Panc1 (cell line): ENCODE results near the gene SCAMP1. TPM values are rescaled to one million over a fixed set of nuclear protein-coding genes. Genes with fewer than 3 reads are reported as not detected.

Experiments
- ATAC-seq: fragments of 200-7000 bp; cut with Tn5 transposase; 2 replicates; pipeline ENCODE4 v1.9.1; 2020; ENCODE audit warnings: mild to moderate bottlenecking, moderate library complexity
- BruUV-seq: library from RNA; stranded (reverse); fragments of 400-500 nt; replicated peaks from 2 replicates; lab custom pipeline; 2021; lab: Mats Ljungman, UMichigan
- CTCF ChIA-PET: fragments of 300-600 bp; sonication (Branson Sonifier 250); formaldehyde crosslinking; loops from one replicate; lab custom pipeline; 2022; ENCODE audit warnings: antibody characterized with exemption; lab: Charles Lee
- POLR2A ChIA-PET: fragments of 300-600 bp; sonication (Branson Sonifier 250); formaldehyde crosslinking; loops from one replicate; lab custom pipeline; 2022; ENCODE audit warnings: antibody characterized with exemption; lab: Charles Lee
- DNase-seq: peaks from one replicate; pipeline ENCODE4 v3.0.0-alpha.2; 2010; ENCODE audit warnings: low read depth, low spot score
- H3K27ac ChIP-seq: 2 replicates; pipeline ENCODE4 v1.5.1; 2011; ENCODE audit warnings: mild to moderate bottlenecking, low read length, inconsistent platforms
- H3K27me3 ChIP-seq: fragments of 200-500 bp; sonication (Bioruptor generic); 2 replicates; pipeline ENCODE4 v1.6.0; 2014; ENCODE audit warnings: low read length, inconsistent platforms; ENCODE audit not compliant: control insufficient read depth, insufficient read depth
- H3K36me3 ChIP-seq: fragments of 200-500 bp; sonication (Bioruptor generic); 2 replicates; pipeline ENCODE4 v1.5.1; 2014; ENCODE audit warnings: inconsistent platforms, mild to moderate bottlenecking, low read length, moderate library complexity; ENCODE audit not compliant: control insufficient read depth, insufficient read depth
- H3K4me1 ChIP-seq: 2 replicates; pipeline ENCODE4 v1.5.1; 2011; ENCODE audit warnings: inconsistent platforms, mild to moderate bottlenecking, low read length, moderate library complexity; ENCODE audit not compliant: control insufficient read depth, insufficient read depth
- H3K4me3 ChIP-seq, 2 experiments: 2 replicates each; pipeline ENCODE4 v1.5.1; 2011 to 2012; ENCODE audit warnings: low read depth in 2 of 2, low read length in 2 of 2, mild to moderate bottlenecking in 2 of 2, inconsistent platforms in 1 of 2, moderate library complexity in 1 of 2
- H3K9me3 ChIP-seq: fragments of 200-500 bp; sonication (Bioruptor generic); 2 replicates; pipeline ENCODE4 v1.5.1; 2014; ENCODE audit warnings: low read depth, mild to moderate bottlenecking, inconsistent platforms, low read length, moderate library complexity; ENCODE audit not compliant: control insufficient read depth, insufficient read depth
- POLR2AphosphoS5 ChIP-seq: IDR thresholded peaks from 2 replicates; pipeline ENCODE4 v1.6.1; 2012; ENCODE audit warnings: mild to moderate bottlenecking, low read depth, low read length, moderate library complexity
- SIN3A ChIP-seq: IDR thresholded peaks from 2 replicates; pipeline ENCODE4 v1.6.1; 2012; ENCODE audit warnings: low read depth, mild to moderate bottlenecking, low read length, moderate library complexity, borderline replicate concordance; ENCODE audit not compliant: insufficient read depth
- TCF7L2 ChIP-seq: IDR thresholded peaks from 2 replicates; pipeline ENCODE4 v1.6.1; 2011; ENCODE audit warnings: mild to moderate bottlenecking, low read depth, low read length, inconsistent platforms
- in situ Hi-C: cut with HindIII; loops from 2 replicates; pipeline ENCODE4 v1.10.0; 2016; ENCODE audit warnings: low sequenced_read_pairs, low pct_unique_long_range_greater_than_20kb
- intact Hi-C: fragments of 100-400 bp; cut with micrococcal nuclease; formaldehyde crosslinking; loops from one replicate; pipeline ENCODE4 v1.10.0; 2022; ENCODE audit not compliant: unreplicated experiment
- total RNA-seq: library from RNA; stranded (reverse); gene quantifications from one replicate; pipeline ENCODE4 v1.2.1, GENCODE V29; 2021; ENCODE audit not compliant: unreplicated experiment
- TF ChIP-seq, protein P1 (sequence below), 2 experiments: IDR thresholded peaks; 2 replicates each; pipeline ENCODE4 v1.6.1; 2011 to 2012; ENCODE audit warnings: low read depth in 2 of 2, control low read depth in 1 of 2, low read length in 1 of 2, mild to moderate bottlenecking in 1 of 2, moderate library complexity in 1 of 2; ENCODE audit not compliant: insufficient read depth in 1 of 2
- TF ChIP-seq, protein P2 (sequence below): fragments of 450-650 bp; IDR thresholded peaks from 2 replicates; pipeline ENCODE4 v1.5.1; 2017; ENCODE audit warnings: mild to moderate bottlenecking

SCAMP1 gene
- total RNA-seq, 1 experiment from 2014 or later = 51.3 TPM

DNA sequence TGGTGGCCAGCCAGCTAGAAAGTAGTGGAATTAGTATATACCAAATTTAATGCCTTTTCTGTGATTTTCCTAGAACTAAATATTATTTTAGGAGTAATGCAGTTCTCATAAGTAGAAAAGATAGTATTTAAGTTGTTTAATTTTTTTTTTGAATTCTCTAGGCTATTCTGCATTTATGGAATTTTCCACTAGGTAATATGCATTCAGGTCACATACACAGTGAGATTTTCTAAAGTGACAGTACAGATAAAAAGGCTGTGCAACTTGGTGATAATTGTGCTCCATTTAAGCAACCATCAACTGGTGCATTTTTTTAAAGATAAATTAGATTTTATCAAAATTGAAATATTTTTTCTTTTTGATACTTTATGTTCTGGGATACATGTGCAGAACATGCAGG, 111.5 kb downstream of the SCAMP1 start:
- intact Hi-C loops = no loop called here
- no peaks in the 10 kb centered on the region for H3K9me3 ChIP-seq
- H3K4me1 ChIP-seq = no peaks in the 10 kb centered on the region
- DNase-seq (no peak), ATAC-seq (no peak)
- CTCF ChIA-PET = no interaction called here
- no peaks in the 10 kb centered on the region for H3K36me3 ChIP-seq
- in situ Hi-C loops = no loop called here
- TF ChIP-seq POLR2AphosphoS5 (no peak), TCF7L2 (no peak), SIN3A (no peak)
- TF ChIP-seq, protein P1, sequence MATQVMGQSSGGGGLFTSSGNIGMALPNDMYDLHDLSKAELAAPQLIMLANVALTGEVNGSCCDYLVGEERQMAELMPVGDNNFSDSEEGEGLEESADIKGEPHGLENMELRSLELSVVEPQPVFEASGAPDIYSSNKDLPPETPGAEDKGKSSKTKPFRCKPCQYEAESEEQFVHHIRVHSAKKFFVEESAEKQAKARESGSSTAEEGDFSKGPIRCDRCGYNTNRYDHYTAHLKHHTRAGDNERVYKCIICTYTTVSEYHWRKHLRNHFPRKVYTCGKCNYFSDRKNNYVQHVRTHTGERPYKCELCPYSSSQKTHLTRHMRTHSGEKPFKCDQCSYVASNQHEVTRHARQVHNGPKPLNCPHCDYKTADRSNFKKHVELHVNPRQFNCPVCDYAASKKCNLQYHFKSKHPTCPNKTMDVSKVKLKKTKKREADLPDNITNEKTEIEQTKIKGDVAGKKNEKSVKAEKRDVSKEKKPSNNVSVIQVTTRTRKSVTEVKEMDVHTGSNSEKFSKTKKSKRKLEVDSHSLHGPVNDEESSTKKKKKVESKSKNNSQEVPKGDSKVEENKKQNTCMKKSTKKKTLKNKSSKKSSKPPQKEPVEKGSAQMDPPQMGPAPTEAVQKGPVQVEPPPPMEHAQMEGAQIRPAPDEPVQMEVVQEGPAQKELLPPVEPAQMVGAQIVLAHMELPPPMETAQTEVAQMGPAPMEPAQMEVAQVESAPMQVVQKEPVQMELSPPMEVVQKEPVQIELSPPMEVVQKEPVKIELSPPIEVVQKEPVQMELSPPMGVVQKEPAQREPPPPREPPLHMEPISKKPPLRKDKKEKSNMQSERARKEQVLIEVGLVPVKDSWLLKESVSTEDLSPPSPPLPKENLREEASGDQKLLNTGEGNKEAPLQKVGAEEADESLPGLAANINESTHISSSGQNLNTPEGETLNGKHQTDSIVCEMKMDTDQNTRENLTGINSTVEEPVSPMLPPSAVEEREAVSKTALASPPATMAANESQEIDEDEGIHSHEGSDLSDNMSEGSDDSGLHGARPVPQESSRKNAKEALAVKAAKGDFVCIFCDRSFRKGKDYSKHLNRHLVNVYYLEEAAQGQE (IDR thresholded peaks at IDR 0.05; ENCODE audit: insufficient read depth in 1 of 2, low read depth in 2 of 2, low read length in 1 of 2) = no peak
- TF ChIP-seq, protein P2, sequence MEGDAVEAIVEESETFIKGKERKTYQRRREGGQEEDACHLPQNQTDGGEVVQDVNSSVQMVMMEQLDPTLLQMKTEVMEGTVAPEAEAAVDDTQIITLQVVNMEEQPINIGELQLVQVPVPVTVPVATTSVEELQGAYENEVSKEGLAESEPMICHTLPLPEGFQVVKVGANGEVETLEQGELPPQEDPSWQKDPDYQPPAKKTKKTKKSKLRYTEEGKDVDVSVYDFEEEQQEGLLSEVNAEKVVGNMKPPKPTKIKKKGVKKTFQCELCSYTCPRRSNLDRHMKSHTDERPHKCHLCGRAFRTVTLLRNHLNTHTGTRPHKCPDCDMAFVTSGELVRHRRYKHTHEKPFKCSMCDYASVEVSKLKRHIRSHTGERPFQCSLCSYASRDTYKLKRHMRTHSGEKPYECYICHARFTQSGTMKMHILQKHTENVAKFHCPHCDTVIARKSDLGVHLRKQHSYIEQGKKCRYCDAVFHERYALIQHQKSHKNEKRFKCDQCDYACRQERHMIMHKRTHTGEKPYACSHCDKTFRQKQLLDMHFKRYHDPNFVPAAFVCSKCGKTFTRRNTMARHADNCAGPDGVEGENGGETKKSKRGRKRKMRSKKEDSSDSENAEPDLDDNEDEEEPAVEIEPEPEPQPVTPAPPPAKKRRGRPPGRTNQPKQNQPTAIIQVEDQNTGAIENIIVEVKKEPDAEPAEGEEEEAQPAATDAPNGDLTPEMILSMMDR = no peak
- H3K27ac ChIP-seq = no peak overlapping the region
- POLR2A ChIA-PET = no interaction called here
- H3K27me3 ChIP-seq = no peaks in the 10 kb centered on the region
- BruUV-seq = no TSS peak
- no peak overlapping the region for H3K4me3 ChIP-seq

DNA sequence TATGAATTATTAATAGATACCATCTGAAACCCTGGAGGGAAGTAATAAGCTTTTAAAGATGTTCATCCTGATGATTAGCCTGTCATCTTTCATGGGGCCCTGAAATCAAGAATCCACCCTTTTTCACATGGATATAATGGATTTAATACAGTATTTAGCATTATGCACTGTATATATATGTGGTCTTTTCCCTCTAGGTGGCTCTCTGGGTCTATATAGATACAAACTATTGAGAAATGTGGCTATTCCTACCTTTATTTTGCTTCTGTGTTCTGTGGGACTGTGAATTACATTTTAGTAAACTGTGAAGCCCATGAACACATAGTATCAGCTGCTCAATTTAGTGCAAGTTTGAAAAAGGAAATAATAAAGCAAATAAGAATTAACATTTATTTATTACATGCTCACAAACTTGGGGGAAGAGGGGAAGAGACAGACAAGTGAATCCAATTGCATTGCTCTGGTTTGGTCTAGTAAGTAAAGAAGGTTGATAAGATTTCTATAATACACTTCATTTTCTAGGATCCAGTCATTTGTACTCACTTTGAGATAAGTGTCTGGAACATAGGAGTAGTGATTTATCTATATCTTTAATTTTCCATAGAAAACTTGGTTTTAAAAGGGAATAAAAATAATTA, 112.2 kb downstream of the SCAMP1 start:
- Histone ChIP-seq H3K27ac (no peak overlapping the region), H3K4me3 (no peak overlapping the region), H3K9me3 (no peaks in the 10 kb centered on the region), H3K27me3 (no peaks in the 10 kb centered on the region), H3K4me1 (no peaks in the 10 kb centered on the region), H3K36me3 (no peaks in the 10 kb centered on the region)
- TF ChIP-seq, protein P2 = peak; percentile 36; the same call in 1 of the 2 replicates
- TF ChIP-seq POLR2AphosphoS5 = no peak
- no peak for TF ChIP-seq SIN3A
- in situ Hi-C loops = no loop called here
- DNase-seq = no peak
- ChIA-PET POLR2A (no interaction called here), CTCF (no interaction called here)
- intact Hi-C loops = no loop called here
- BruUV-seq = no TSS peak
- ATAC-seq = peak; percentile 69; the same call in 1 of the 2 replicates
